ENCODE results near the gene ALKBH8. TPM values are rescaled to one million over a fixed set of nuclear protein-coding genes. Genes with fewer than 3 reads are reported as not detected.

Gene ALKBH8
- polyA plus RNA-seq, 1 experiment, result 7.3 TPM

DNA sequence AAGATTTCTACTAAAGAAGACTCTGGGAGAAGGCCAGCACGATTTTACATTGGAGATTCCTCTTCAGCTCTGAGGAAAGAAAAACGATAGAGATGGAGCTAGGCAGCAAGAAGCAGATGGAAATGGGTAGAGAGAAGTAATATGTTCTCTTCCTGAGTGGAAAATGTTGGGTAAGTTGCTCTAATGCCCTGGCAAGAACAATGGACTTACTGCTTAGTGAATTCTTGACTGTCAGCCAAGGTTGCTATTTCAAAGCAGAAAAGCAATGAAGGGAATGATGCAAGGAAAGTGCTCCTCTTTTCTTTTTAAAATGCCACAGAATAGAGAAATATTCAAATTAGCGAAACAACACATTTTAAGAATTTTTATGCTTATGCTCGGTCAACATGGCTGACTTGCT is 69.5 kb downstream of the ALKBH8 start:
- CTCF ChIA-PET, result interaction anchor here (0.6 kb wide), 1 partner anchor 1430 kb away, joined by 4 read pairs; no protein-coding TSS in a partner anchor

GRCh38 chr11:107494055-107494454 is 71.5 kb downstream of the ALKBH8 start:
- Histone ChIP-seq H3K9me3 (ENCODE audit: control insufficient read depth, insufficient read depth, low read length) (no peaks in the 10 kb centered on the region), H3K27ac (ENCODE audit: low read depth, low read length) (no peak overlapping the region), H3K27me3 (ENCODE audit: control insufficient read depth, insufficient read depth, low read length) (no peaks in the 10 kb centered on the region), H3K4me3 (ENCODE audit: low read depth, low read length) (no peak overlapping the region)
- TF ChIP-seq CTCF (IDR thresholded peaks at IDR 0.05; ENCODE audit: low read depth, low read length), result no peak
- ChIA-PET CTCF (no interaction called here), POLR2A (no interaction called here)
- no peak for DNase-seq (ENCODE audit: low read depth, low spot score)

More for the DNA sequence above, 69.5 kb downstream of the ALKBH8 start:
- POLR2A ChIA-PET, result no interaction called here
- DNase-seq (ENCODE audit: low read depth, low spot score), result peak; percentile 4
- Histone ChIP-seq H3K4me3 (ENCODE audit: low read depth, low read length) (no peak overlapping the region), H3K27me3 (ENCODE audit: control insufficient read depth, insufficient read depth, low read length) (no peaks in the 10 kb centered on the region), H3K9me3 (ENCODE audit: control insufficient read depth, insufficient read depth, low read length) (no peaks in the 10 kb centered on the region), H3K27ac (ENCODE audit: low read depth, low read length) (no peak overlapping the region)
- no peak for TF ChIP-seq CTCF (IDR thresholded peaks at IDR 0.05; ENCODE audit: low read depth, low read length)

- peaks cover 5% of the 10 kb centered on the region for H3K27me3 ChIP-seq (ENCODE audit: control insufficient read depth, insufficient read depth, low read length)
- no peak overlapping the region for H3K4me3 ChIP-seq (ENCODE audit: low read depth, low read length)
- ChIA-PET CTCF (no interaction called here), POLR2A (no interaction called here)
- DNase-seq (ENCODE audit: low read depth, low spot score), result peak; percentile 7
- H3K27ac ChIP-seq (ENCODE audit: low read depth, low read length), result no peak overlapping the region
- no peak for TF ChIP-seq CTCF (IDR thresholded peaks at IDR 0.05; ENCODE audit: low read depth, low read length)
- no peaks in the 10 kb centered on the region for H3K9me3 ChIP-seq (ENCODE audit: control insufficient read depth, insufficient read depth, low read length)
Measured at GRCh38 chr11:107493117-107493516, 72.4 kb downstream of the ALKBH8 start.

GRCh38 chr11:107490836-107491235 is 74.7 kb downstream of the ALKBH8 start:
- no peak for DNase-seq (ENCODE audit: low read depth, low spot score)
- POLR2A ChIA-PET, result no interaction called here
- TF ChIP-seq CTCF (IDR thresholded peaks at IDR 0.05; ENCODE audit: low read depth, low read length), result no peak
- peaks cover 5% of the 10 kb centered on the region for H3K27me3 ChIP-seq (ENCODE audit: control insufficient read depth, insufficient read depth, low read length)
- no peak overlapping the region for H3K4me3 ChIP-seq (ENCODE audit: low read depth, low read length)
- H3K9me3 ChIP-seq (ENCODE audit: control insufficient read depth, insufficient read depth, low read length), result no peaks in the 10 kb centered on the region
- CTCF ChIA-PET, result no interaction called here
- no peak overlapping the region for H3K27ac ChIP-seq (ENCODE audit: low read depth, low read length)

- ChIA-PET CTCF (no interaction called here), POLR2A (no interaction called here)
- Histone ChIP-seq H3K27ac (ENCODE audit: low read depth, low read length) (no peak overlapping the region), H3K27me3 (ENCODE audit: control insufficient read depth, insufficient read depth, low read length) (no peaks in the 10 kb centered on the region), H3K9me3 (ENCODE audit: control insufficient read depth, insufficient read depth, low read length) (no peaks in the 10 kb centered on the region), H3K4me3 (ENCODE audit: low read depth, low read length) (no peak overlapping the region)
- no peak for TF ChIP-seq CTCF (IDR thresholded peaks at IDR 0.05; ENCODE audit: low read depth, low read length)
- DNase-seq (ENCODE audit: low read depth, low spot score), result no peak
Measured at GRCh38 chr11:107482234-107482633, 83.3 kb downstream of the ALKBH8 start.
